Cardiac fibroblast (primary cell): ENCODE results near the gene TSR2.
A peak's percentile ranks its signal among the peaks of the same experiment; 100 is the strongest.
"Not testable (repeated sequence)": the region's sequence is repeated elsewhere in the genome, so short reads cannot be mapped to it uniquely, and the experiment has no call there.

Experiments
- DNase-seq, 2 donors: peaks; one replicate each; pipeline versions ENCODE4 v3.0.0 to v3.0.0-alpha.2; 2010; ENCODE audit warnings: low read depth in 2 of 2
- H3K4me3 ChIP-seq, 2 donors: replicated peaks in 1 of 2; 1 replicate in 1 of 2; 2 replicates in 1 of 2; pipeline ENCODE4 v1.5.1; 2011; ENCODE audit warnings: low read depth in 2 of 2, low read length in 2 of 2, mild to moderate bottlenecking in 2 of 2, moderate library complexity in 1 of 2
- TF ChIP-seq, protein P1 (sequence below): IDR thresholded peaks from one replicate; pipeline ENCODE4 v1.5.1; 2011; ENCODE audit warnings: low read depth, mild to moderate bottlenecking, low read length, inconsistent platforms

Gene TSR2

GRCh38 chrX:54470054-54470760 lies 30.0 kb downstream of the TSR2 start:
- no peak overlapping the region for H3K4me3 ChIP-seq
- no peak for DNase-seq
- TF ChIP-seq, protein P1, sequence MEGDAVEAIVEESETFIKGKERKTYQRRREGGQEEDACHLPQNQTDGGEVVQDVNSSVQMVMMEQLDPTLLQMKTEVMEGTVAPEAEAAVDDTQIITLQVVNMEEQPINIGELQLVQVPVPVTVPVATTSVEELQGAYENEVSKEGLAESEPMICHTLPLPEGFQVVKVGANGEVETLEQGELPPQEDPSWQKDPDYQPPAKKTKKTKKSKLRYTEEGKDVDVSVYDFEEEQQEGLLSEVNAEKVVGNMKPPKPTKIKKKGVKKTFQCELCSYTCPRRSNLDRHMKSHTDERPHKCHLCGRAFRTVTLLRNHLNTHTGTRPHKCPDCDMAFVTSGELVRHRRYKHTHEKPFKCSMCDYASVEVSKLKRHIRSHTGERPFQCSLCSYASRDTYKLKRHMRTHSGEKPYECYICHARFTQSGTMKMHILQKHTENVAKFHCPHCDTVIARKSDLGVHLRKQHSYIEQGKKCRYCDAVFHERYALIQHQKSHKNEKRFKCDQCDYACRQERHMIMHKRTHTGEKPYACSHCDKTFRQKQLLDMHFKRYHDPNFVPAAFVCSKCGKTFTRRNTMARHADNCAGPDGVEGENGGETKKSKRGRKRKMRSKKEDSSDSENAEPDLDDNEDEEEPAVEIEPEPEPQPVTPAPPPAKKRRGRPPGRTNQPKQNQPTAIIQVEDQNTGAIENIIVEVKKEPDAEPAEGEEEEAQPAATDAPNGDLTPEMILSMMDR = no peak

DNA sequence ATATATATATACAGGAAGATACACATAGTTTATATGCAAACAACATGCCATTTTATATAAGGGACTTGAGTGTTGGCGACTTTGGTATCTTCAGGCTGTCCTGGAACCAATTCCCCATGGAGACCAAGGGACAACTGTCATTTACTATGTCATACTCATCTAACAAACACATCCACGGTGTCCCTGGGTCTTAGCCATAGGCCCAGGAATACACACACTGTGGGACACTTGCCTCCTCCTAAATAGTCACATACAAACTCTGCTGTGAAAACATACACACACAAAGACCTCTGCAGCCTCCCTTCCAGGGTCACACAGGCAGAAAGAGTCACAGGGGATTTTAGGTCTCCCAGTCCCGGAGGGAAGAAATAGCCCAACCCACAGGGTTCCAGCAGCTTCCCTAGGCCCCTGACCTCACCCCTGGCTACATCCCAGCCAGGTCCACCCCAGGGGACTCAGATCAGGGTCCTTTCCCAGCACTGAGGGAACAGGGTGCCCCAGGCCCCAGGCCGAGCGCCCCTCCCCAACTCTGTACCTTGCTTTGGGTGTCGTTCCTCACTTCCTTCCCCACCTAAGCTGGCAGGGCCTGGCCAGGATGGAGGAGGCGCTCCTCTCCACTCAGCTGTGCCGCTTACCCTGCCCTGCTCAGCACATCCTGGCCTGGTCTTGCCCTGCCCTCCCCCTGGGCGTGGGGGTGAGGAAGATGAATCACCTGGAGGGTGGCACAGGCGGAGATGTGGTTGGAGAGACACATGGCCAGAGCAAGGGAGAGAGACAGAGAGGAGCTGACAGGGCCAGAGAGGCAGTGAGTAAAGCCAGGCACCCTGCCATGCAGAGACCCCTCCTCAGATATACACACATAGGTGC lies 34.0 kb downstream of the TSR2 start:
- no peak overlapping the region for H3K4me3 ChIP-seq
- DNase-seq = no peak
- TF ChIP-seq, protein P1 = no peak

GRCh38 chrX:54479136-54480111 lies 39.2 kb downstream of the TSR2 start:
- no peak overlapping the region for H3K4me3 ChIP-seq
- peak in 1 of 2 donors; percentile 30 for DNase-seq
- TF ChIP-seq, protein P1 = no peak

DNA sequence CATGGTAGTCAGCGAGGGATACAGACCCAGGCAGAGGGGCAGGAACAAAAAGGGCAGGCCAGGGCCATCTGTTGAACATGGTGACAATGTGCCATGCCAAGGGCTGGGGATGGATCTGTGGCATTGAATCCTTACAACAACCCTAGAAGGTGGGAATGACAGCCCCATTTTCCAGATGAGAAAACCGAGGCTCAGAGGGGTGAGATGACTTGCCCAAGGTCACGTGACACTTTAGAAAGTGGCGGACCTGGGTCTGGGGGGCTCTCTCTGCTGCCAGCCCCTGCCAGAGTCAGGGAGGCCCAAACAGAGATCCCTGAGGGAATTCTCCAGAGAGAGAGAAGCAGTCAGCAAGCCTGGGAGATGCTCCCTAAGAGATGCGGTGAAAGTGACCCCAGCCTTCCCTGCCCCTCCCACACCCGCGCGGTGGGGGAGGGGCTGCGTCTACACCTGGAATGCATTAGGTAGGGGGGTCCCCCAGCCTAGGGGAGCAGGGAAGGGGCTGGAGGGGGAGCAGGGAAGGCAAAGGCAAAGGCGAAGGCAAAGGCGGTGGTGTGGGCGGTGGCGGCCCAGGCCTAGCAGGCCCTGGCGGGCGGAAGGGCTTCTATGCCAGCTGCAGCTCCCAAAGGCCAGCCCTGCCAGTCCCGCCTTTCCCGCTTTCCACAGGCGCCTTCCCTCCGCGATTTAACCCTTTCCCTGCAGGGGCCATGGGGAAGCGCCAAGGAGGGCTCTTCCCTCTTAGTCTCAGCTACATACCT lies 42.8 kb downstream of the TSR2 start:
- TF ChIP-seq, protein P1 = no peak
- peak in 1 of 2 donors; percentile 18 for DNase-seq
- no peak overlapping the region for H3K4me3 ChIP-seq

- TF ChIP-seq, protein P1 = no peak
- no peak overlapping the region for H3K4me3 ChIP-seq
- DNase-seq = no peak
These were observed 43.7 kb downstream of the TSR2 start for GRCh38 chrX:54483946-54484345.

DNA sequence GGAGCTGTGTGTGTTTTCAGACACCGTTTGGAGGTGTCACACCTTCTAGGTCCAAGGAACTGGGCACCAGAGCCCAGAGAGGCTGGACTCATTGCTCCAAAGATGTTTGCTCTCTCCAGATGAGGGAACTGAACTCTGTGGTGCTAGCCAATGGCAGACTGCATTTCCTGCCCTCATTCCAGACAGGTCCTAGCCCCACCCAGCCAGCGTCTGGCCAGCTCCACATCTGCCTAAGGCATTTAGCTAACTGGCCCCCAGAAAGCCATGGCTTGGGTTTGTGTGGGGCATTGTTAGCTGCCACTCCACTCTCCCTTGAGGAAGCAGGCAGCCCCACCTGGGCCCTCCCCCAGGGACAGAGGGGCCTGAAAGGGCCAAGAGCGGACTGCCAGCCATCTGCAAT lies 44.5 kb downstream of the TSR2 start:
- DNase-seq = peak in 1 of 2 donors; percentile 19
- no peak overlapping the region for H3K4me3 ChIP-seq
- TF ChIP-seq, protein P1 = no peak

DNA sequence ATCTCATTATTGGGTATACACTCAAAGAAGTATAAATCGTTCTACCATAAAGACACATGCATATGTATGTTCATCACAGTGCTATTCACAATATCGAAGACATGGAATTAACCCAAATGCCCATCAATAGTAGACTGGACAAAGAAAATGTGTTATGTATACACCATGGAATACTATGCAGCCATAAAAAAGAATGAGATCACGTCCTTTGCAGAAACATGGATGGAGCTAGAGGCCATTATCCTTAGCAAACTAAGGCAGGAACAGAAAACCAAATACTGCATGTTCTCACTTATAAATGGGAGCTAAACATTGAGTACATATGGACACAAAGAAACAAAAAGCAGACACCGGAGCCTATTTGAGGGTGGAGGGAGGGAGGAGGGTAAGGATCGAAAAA lies 49.6 kb downstream of the TSR2 start:
- H3K4me3 ChIP-seq, DNase-seq: not testable (repeated sequence)
